OCI-LY3 (cell line): ENCODE results near the gene INVS.
A peak's percentile ranks its signal among the peaks of the same experiment; 100 is the strongest.

ENCODE experiments used
- H2AFZ ChIP-seq: fragments of 200-600, 300-600 bp; shearing (Covaris generic); 2 replicates; pipeline ENCODE4 v1.6.0; 2014; ENCODE audit warnings: antibody characterized with exemption, low read depth, low read length
- H3K27ac ChIP-seq: fragments of 200-600, 300-600 bp; sonication (generic); 2 replicates; pipeline ENCODE4 v1.5.1; 2014; ENCODE audit warnings: mild to moderate bottlenecking, low read length, moderate library complexity, mixed read lengths
- H3K27me3 ChIP-seq: fragments of 200-600, 300-600 bp; sonication (generic); 2 replicates; pipeline ENCODE4 v1.6.1; 2014; ENCODE audit warnings: low read depth, low read length, mixed read lengths
- H3K36me3 ChIP-seq: fragments of 200-600, 300-600 bp; sonication (generic); replicated peaks from 2 replicates; pipeline ENCODE3; 2014; ENCODE audit warnings: low read depth, low read length, mixed read lengths
- H3K4me1 ChIP-seq: fragments of 300-600, 200-600 bp; sonication (generic); 2 replicates; pipeline ENCODE4 v1.6.1; 2014; ENCODE audit warnings: low read length, mixed read lengths
- H3K4me2 ChIP-seq: fragments of 200-600, 300-600 bp; sonication (generic); 2 replicates; pipeline ENCODE4 v1.6.1; 2014; ENCODE audit warnings: low read length, mixed read lengths
- H3K4me3 ChIP-seq: fragments of 300-600, 200-600 bp; sonication (generic); 2 replicates; pipeline ENCODE4 v1.5.1; 2014; ENCODE audit warnings: antibody characterized with exemption, mild to moderate bottlenecking, low read length, moderate library complexity
- H3K79me2 ChIP-seq: fragments of 300-600, 200-600 bp; shearing (Covaris generic); 2 replicates; pipeline ENCODE4 v1.6.1; 2014; ENCODE audit warnings: mild to moderate bottlenecking, low read length, mixed read lengths
- H3K9ac ChIP-seq: fragments of 300-600, 200-600 bp; shearing (Covaris generic); 2 replicates; pipeline ENCODE4 v1.6.0; 2014; ENCODE audit warnings: mild to moderate bottlenecking, low read length, moderate library complexity
- H3K9me3 ChIP-seq: fragments of 200-600, 300-600 bp; shearing (Covaris generic); 2 replicates; pipeline ENCODE4 v1.6.1; 2014; ENCODE audit warnings: low read length, mixed read lengths; ENCODE audit not compliant: insufficient read depth
- H4K20me1 ChIP-seq: fragments of 200-600, 300-600 bp; sonication (generic); 2 replicates; pipeline ENCODE4 v1.6.1; 2016; ENCODE audit warnings: low read length, mixed read lengths; ENCODE audit not compliant: insufficient read depth
- CTCF ChIP-seq: fragments of 200-600, 300-600 bp; sonication (generic); IDR thresholded peaks from 2 replicates; pipeline ENCODE4 v1.5.1; 2014; ENCODE audit warnings: antibody characterized with exemption, low read length, low read depth
- EZH2phosphoT487 ChIP-seq: fragments of 200-600 bp; shearing (Covaris generic); IDR thresholded peaks from 2 replicates; pipeline ENCODE4 v1.6.1; 2018; ENCODE audit warnings: antibody characterized with exemption, mixed run types, low read depth

INVS gene, protein sequence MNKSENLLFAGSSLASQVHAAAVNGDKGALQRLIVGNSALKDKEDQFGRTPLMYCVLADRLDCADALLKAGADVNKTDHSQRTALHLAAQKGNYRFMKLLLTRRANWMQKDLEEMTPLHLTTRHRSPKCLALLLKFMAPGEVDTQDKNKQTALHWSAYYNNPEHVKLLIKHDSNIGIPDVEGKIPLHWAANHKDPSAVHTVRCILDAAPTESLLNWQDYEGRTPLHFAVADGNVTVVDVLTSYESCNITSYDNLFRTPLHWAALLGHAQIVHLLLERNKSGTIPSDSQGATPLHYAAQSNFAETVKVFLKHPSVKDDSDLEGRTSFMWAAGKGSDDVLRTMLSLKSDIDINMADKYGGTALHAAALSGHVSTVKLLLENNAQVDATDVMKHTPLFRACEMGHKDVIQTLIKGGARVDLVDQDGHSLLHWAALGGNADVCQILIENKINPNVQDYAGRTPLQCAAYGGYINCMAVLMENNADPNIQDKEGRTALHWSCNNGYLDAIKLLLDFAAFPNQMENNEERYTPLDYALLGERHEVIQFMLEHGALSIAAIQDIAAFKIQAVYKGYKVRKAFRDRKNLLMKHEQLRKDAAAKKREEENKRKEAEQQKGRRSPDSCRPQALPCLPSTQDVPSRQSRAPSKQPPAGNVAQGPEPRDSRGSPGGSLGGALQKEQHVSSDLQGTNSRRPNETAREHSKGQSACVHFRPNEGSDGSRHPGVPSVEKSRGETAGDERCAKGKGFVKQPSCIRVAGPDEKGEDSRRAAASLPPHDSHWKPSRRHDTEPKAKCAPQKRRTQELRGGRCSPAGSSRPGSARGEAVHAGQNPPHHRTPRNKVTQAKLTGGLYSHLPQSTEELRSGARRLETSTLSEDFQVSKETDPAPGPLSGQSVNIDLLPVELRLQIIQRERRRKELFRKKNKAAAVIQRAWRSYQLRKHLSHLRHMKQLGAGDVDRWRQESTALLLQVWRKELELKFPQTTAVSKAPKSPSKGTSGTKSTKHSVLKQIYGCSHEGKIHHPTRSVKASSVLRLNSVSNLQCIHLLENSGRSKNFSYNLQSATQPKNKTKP

DNA sequence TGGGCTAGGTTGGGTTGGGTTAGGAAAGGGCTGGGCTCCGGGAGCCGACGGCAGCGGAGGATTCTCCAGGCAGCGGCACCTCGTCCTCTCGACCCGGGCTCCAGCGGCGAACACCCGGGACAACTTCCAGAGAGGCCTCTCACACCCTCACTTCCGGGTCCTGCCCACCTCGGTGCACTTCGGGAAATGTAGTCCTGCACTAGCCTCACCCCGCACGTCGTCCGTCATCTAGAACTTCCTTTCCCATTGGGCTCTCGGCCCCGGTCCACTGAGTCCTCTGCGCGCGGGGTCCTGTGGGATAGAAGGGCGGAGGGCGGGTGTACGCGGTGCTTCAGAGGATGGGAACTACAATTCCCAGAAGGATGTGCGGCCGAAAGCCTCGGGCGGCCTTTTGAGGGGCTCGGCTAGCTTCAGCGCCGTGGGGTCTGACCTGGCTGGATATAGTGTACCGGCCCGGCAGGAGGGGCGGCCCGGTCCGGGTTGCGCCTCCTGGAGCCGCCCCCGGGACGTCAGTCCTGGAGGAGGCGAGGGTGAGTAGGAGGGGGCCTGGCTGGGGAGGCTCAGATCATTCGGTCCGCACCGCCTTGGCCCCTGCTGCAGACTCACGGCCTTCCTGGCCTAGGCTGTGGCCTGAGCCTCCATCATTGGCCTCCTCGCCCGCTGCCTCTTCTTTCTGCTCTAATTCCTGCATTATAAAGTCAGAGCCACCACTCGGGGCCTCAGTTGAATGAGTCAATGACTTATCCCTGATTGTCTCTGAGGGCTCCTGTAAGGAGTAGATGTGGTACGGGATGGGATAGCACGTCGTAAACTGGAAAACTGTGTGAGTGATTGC lies at the start of gene INVS, which contains the start of gene ERP44:
Gene INVS (plus strand): TSS at position 357 of the 835 bp plus-strand sequence. CDS start 5,279 bp downstream, outside the sequence.
Gene ERP44 (minus strand): TSS at position 114 of the 835 bp plus-strand sequence. CDS start 160 bp downstream, outside the sequence.
- peaks cover 4% of the 10 kb centered on the region; the same call in 1 of the 2 replicates for H4K20me1 ChIP-seq
- H3K36me3 ChIP-seq: peaks cover 3% of the 10 kb centered on the region
- TF ChIP-seq EZH2phosphoT487 (no peak), CTCF (no peak)
- no peaks in the 10 kb centered on the region for H3K9me3 ChIP-seq
- peaks cover 13% of the 10 kb centered on the region for H3K4me1 ChIP-seq
- H3K27me3 ChIP-seq: no peaks in the 10 kb centered on the region
- peak within 1 kb of the TSS; percentile 89 for H3K9ac ChIP-seq
- H3K4me2 ChIP-seq: peak within 1 kb of the TSS; percentile 92
- H3K4me3 ChIP-seq: peak within 1 kb of the TSS; percentile 96
- peak within 1 kb of the TSS; percentile 98 for H2AFZ ChIP-seq
- H3K79me2 ChIP-seq: peaks cover 48% of the 10 kb centered on the region
- peak within 1 kb of the TSS; percentile 38 for H3K27ac ChIP-seq

GRCh38 chr9:100049551-100049950 lies 49.5 kb upstream of the INVS start:
- peaks cover 22% of the 10 kb centered on the region for H3K36me3 ChIP-seq
- no peaks in the 10 kb centered on the region for H3K79me2 ChIP-seq

GRCh38 chr9:100052375-100052774 lies 46.7 kb upstream of the INVS start:
- H2AFZ ChIP-seq: no peak overlapping the region
- H3K4me1 ChIP-seq: peaks cover 17% of the 10 kb centered on the region
- H4K20me1 ChIP-seq: no peaks in the 10 kb centered on the region
- no peak overlapping the region for H3K4me2 ChIP-seq
- peaks cover 28% of the 10 kb centered on the region for H3K36me3 ChIP-seq
- no peaks in the 10 kb centered on the region for H3K9me3 ChIP-seq
- no peak overlapping the region for H3K4me3 ChIP-seq
- H3K79me2 ChIP-seq: no peaks in the 10 kb centered on the region; the same call in 1 of the 2 replicates
- H3K27ac ChIP-seq: no peak overlapping the region
- TF ChIP-seq EZH2phosphoT487: no peak
- no peak for TF ChIP-seq CTCF
- no peaks in the 10 kb centered on the region for H3K27me3 ChIP-seq
- H3K9ac ChIP-seq: no peak overlapping the region

More at GRCh38 chr9:100049551-100049950, 49.5 kb upstream of the INVS start:
- Histone ChIP-seq H3K4me1 (peaks cover 8% of the 10 kb centered on the region), H3K4me2 (no peak overlapping the region), H2AFZ (no peak overlapping the region), H3K9me3 (no peaks in the 10 kb centered on the region), H3K9ac (no peak overlapping the region), H3K27ac (no peak overlapping the region), H3K27me3 (no peaks in the 10 kb centered on the region), H3K4me3 (no peak overlapping the region), H4K20me1 (no peaks in the 10 kb centered on the region)
- TF ChIP-seq CTCF (no peak), EZH2phosphoT487 (no peak)
